H1 (cell line): ENCODE results near the gene TDP1. TPM values are rescaled to one million over a fixed set of nuclear protein-coding genes. Genes with fewer than 3 reads are reported as not detected.

Experiments
- CEBPB ChIP-seq: IDR thresholded peaks from 2 replicates; pipeline ENCODE4 v1.6.1; 2012; ENCODE audit warnings: low read depth, low read length
- PHF8 ChIP-seq: fragments of 200-600 bp; sonication (generic); conservative IDR thresholded peaks from 2 replicates; pipeline ENCODE4 v1.7.1; 2012; ENCODE audit warnings: low read depth, mild to moderate bottlenecking, inconsistent platforms, low read length, moderate library complexity
- RNF2 ChIP-seq: fragments of 200-900, 300-1000 bp; sonication (generic); IDR thresholded peaks from 2 replicates; pipeline ENCODE4 v1.7.1; 2016; ENCODE audit warnings: borderline replicate concordance, low read depth, mild to moderate bottlenecking, antibody characterized with exemption, low read length; ENCODE audit not compliant: poor library complexity, severe bottlenecking; ENCODE audit errors: missing control alignments
- RXRA ChIP-seq: IDR thresholded peaks from 2 replicates; pipeline ENCODE4 v1.6.1; 2011; ENCODE audit warnings: low read depth, mild to moderate bottlenecking, low read length, moderate library complexity; ENCODE audit not compliant: insufficient read depth
- polyA plus RNA-seq, 7 experiments: library from polyadenylated mRNA; depleted of rRNA in 3 of 7; stranded (reverse) in 5 of 7; unstranded in 2 of 7; fragments of >200 nt in 5 of 7; fragments of 200-250 nt in 2 of 7; gene quantifications; 1 replicate in 5 of 7; 2 replicates in 1 of 7; 4 replicates in 1 of 7; pipeline versions ENCODE4 v1.2.1 to v1.2.3, GENCODE V29; 2011 to 2013; ENCODE audit warnings: missing spikeins in 2 of 7, mixed read lengths in 2 of 7
- total RNA-seq: library from RNA; stranded (reverse); fragmentation: NEBNext Ultra II Directional; extraction: Animal tissue kit (Norgen Biotek cat#: 25700); gene quantifications from 2 replicates; pipeline ENCODE4 v1.2.1, GENCODE V29; 2021
- TF ChIP-seq, protein P1 (sequence below): fragments of 300-600 bp; sonication (generic); IDR thresholded peaks from 2 replicates; pipeline ENCODE4 v1.7.1; 2012; ENCODE audit warnings: low read length, moderate library complexity, mild to moderate bottlenecking, inconsistent platforms; ENCODE audit not compliant: insufficient replicate concordance
- TF ChIP-seq, protein P2 (sequence below): IDR thresholded peaks from 2 replicates; pipeline ENCODE4 v1.6.1; 2011; ENCODE audit warnings: low read length, improper control_type of control experiment

The TDP1 gene
- total and polyA plus RNA-seq, 2 of the 8 experiments (the other 6 are each of a cell fraction or from before 2014, with no cell fraction given), result 32.2 to 69.9 TPM

DNA sequence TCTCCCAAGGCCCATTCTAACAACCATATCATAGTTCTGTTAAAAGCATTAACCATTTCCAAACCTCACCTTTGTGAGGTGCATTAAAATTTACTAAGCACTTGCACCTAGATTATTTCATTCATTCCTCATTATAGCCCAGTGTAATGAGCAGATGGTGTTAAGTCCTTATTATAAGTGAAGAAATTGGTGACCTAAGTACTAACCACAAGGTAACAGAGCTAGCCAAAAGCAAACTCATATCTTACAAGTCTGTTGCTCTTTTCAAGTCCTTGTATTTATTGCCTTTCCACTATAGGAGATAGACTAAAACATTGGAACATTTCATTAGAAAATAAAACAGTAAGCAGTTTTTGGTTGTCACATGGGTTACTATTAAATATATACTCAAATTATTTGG, 49.7 kb downstream of the TDP1 start (continued):
- TF ChIP-seq, protein P1, sequence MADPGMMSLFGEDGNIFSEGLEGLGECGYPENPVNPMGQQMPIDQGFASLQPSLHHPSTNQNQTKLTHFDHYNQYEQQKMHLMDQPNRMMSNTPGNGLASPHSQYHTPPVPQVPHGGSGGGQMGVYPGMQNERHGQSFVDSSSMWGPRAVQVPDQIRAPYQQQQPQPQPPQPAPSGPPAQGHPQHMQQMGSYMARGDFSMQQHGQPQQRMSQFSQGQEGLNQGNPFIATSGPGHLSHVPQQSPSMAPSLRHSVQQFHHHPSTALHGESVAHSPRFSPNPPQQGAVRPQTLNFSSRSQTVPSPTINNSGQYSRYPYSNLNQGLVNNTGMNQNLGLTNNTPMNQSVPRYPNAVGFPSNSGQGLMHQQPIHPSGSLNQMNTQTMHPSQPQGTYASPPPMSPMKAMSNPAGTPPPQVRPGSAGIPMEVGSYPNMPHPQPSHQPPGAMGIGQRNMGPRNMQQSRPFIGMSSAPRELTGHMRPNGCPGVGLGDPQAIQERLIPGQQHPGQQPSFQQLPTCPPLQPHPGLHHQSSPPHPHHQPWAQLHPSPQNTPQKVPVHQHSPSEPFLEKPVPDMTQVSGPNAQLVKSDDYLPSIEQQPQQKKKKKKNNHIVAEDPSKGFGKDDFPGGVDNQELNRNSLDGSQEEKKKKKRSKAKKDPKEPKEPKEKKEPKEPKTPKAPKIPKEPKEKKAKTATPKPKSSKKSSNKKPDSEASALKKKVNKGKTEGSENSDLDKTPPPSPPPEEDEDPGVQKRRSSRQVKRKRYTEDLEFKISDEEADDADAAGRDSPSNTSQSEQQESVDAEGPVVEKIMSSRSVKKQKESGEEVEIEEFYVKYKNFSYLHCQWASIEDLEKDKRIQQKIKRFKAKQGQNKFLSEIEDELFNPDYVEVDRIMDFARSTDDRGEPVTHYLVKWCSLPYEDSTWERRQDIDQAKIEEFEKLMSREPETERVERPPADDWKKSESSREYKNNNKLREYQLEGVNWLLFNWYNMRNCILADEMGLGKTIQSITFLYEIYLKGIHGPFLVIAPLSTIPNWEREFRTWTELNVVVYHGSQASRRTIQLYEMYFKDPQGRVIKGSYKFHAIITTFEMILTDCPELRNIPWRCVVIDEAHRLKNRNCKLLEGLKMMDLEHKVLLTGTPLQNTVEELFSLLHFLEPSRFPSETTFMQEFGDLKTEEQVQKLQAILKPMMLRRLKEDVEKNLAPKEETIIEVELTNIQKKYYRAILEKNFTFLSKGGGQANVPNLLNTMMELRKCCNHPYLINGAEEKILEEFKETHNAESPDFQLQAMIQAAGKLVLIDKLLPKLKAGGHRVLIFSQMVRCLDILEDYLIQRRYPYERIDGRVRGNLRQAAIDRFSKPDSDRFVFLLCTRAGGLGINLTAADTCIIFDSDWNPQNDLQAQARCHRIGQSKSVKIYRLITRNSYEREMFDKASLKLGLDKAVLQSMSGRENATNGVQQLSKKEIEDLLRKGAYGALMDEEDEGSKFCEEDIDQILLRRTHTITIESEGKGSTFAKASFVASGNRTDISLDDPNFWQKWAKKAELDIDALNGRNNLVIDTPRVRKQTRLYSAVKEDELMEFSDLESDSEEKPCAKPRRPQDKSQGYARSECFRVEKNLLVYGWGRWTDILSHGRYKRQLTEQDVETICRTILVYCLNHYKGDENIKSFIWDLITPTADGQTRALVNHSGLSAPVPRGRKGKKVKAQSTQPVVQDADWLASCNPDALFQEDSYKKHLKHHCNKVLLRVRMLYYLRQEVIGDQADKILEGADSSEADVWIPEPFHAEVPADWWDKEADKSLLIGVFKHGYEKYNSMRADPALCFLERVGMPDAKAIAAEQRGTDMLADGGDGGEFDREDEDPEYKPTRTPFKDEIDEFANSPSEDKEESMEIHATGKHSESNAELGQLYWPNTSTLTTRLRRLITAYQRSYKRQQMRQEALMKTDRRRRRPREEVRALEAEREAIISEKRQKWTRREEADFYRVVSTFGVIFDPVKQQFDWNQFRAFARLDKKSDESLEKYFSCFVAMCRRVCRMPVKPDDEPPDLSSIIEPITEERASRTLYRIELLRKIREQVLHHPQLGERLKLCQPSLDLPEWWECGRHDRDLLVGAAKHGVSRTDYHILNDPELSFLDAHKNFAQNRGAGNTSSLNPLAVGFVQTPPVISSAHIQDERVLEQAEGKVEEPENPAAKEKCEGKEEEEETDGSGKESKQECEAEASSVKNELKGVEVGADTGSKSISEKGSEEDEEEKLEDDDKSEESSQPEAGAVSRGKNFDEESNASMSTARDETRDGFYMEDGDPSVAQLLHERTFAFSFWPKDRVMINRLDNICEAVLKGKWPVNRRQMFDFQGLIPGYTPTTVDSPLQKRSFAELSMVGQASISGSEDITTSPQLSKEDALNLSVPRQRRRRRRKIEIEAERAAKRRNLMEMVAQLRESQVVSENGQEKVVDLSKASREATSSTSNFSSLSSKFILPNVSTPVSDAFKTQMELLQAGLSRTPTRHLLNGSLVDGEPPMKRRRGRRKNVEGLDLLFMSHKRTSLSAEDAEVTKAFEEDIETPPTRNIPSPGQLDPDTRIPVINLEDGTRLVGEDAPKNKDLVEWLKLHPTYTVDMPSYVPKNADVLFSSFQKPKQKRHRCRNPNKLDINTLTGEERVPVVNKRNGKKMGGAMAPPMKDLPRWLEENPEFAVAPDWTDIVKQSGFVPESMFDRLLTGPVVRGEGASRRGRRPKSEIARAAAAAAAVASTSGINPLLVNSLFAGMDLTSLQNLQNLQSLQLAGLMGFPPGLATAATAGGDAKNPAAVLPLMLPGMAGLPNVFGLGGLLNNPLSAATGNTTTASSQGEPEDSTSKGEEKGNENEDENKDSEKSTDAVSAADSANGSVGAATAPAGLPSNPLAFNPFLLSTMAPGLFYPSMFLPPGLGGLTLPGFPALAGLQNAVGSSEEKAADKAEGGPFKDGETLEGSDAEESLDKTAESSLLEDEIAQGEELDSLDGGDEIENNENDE, result no peak
- TF ChIP-seq CEBPB, result no peak
- no peak for TF ChIP-seq RNF2
- no peak for TF ChIP-seq PHF8
- TF ChIP-seq, protein P2, sequence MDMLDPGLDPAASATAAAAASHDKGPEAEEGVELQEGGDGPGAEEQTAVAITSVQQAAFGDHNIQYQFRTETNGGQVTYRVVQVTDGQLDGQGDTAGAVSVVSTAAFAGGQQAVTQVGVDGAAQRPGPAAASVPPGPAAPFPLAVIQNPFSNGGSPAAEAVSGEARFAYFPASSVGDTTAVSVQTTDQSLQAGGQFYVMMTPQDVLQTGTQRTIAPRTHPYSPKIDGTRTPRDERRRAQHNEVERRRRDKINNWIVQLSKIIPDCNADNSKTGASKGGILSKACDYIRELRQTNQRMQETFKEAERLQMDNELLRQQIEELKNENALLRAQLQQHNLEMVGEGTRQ, result no peak
- TF ChIP-seq RXRA, result no peak
